ENCODE data around the gene HP1BP3. TPM values are rescaled to one million over a fixed set of nuclear protein-coding genes. Genes with fewer than 3 reads are reported as not detected.

The HP1BP3 gene
- total RNA-seq, 3 donors from 2014 or later = 224 to 317 (median 281) TPM

GRCh38 chr1:20829946-20830345 is 42.8 kb upstream of the HP1BP3 start:
- no peaks in the 10 kb centered on the region for H3K9me3 ChIP-seq
- TF ChIP-seq POLR2AphosphoS5 (IDR thresholded peaks at IDR 0.05) (no peak), CTCF (IDR thresholded peaks at IDR 0.05) (no peak)
- H3K36me3 ChIP-seq = no peaks in the 10 kb centered on the region
- DNase-seq (ENCODE audit: low spot score in 2 of 2) = no peak
- intact Hi-C loops (cut with DNase I; ENCODE audit: low total_unique reads) = no loop called here
- no peaks in the 10 kb centered on the region for H3K4me1 ChIP-seq
- no peak overlapping the region for H3K27ac ChIP-seq
- H3K27me3 ChIP-seq = no peaks in the 10 kb centered on the region
- no peak overlapping the region for H3K4me3 ChIP-seq

- intact Hi-C loops (cut with DNase I; ENCODE audit: low total_unique reads) = no loop called here
Measured at GRCh38 chr1:20829531-20829930, 42.4 kb upstream of the HP1BP3 start.

DNA sequence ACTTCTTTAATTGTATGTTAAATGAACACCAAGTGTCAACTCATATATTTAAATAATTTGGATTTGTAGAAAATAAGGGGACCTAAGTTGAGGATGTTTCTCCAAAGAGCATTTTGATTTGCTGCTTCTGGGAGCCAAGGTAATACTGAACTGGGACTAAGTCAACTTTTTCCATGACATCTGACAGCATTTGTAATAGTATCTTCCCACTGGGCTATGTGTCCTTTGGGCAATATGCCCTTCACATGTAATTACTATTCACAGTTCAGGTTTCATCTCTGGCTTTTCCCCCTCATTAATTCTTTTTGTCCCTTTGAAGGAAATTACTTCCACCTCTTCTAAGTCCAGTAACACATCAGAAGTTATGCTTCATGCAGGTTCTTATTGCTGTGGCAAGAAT is 36.7 kb upstream of the HP1BP3 start:
- no peaks in the 10 kb centered on the region for H3K36me3 ChIP-seq
- DNase-seq (ENCODE audit: low spot score in 2 of 2) = no peak
- H3K27me3 ChIP-seq = no peaks in the 10 kb centered on the region
- TF ChIP-seq POLR2AphosphoS5 (IDR thresholded peaks at IDR 0.05) (no peak), POLR2A (IDR thresholded peaks at IDR 0.05) (no peak), CTCF (IDR thresholded peaks at IDR 0.05) (no peak)
- no peak overlapping the region for H3K4me3 ChIP-seq
- H3K9me3 ChIP-seq = no peaks in the 10 kb centered on the region
- intact Hi-C loops (cut with DNase I; ENCODE audit: low total_unique reads) = no loop called here
- no peak overlapping the region for H3K27ac ChIP-seq
- no peaks in the 10 kb centered on the region for H3K4me1 ChIP-seq

More at GRCh38 chr1:20829531-20829930, 42.4 kb upstream of the HP1BP3 start:
- Histone ChIP-seq H3K36me3 (no peaks in the 10 kb centered on the region), H3K4me3 (no peak overlapping the region), H3K9me3 (no peaks in the 10 kb centered on the region), H3K27ac (no peak overlapping the region), H3K27me3 (no peaks in the 10 kb centered on the region), H3K4me1 (no peaks in the 10 kb centered on the region)
- TF ChIP-seq POLR2A (IDR thresholded peaks at IDR 0.05) (no peak), CTCF (IDR thresholded peaks at IDR 0.05) (no peak), POLR2AphosphoS5 (IDR thresholded peaks at IDR 0.05) (no peak)
- no peak for DNase-seq (ENCODE audit: low spot score in 2 of 2)

DNA sequence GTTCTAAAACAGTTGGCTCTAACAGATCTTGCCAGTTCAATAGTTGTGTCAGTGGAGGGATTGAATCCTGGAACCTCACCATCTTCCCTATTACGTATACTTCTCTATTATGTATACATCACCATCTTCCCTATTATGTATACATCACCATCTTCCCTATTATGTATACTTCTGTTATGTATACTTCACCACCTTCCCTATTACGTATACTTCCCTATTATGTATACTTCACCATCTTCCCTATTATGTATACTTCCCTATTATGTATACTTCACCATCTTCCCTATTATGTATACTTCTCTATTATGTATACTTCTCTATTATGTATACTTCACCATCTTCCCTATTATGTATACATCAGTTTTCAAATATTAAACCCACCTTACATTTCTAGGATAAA is 34.4 kb upstream of the HP1BP3 start:
- no peaks in the 10 kb centered on the region for H3K4me1 ChIP-seq
- H3K36me3 ChIP-seq = no peaks in the 10 kb centered on the region
- H3K9me3 ChIP-seq = no peaks in the 10 kb centered on the region
- TF ChIP-seq CTCF (IDR thresholded peaks at IDR 0.05) (no peak), POLR2A (IDR thresholded peaks at IDR 0.05) (no peak), POLR2AphosphoS5 (IDR thresholded peaks at IDR 0.05) (no peak)
- H3K4me3 ChIP-seq = no peak overlapping the region
- no peak overlapping the region for H3K27ac ChIP-seq
- no peaks in the 10 kb centered on the region for H3K27me3 ChIP-seq
- DNase-seq (ENCODE audit: low spot score in 2 of 2) = no peak
- intact Hi-C loops (cut with DNase I; ENCODE audit: low total_unique reads) = no loop called here

- Histone ChIP-seq H3K4me1 (no peaks in the 10 kb centered on the region), H3K4me3 (no peak overlapping the region), H3K27me3 (no peaks in the 10 kb centered on the region), H3K27ac (no peak overlapping the region), H3K36me3 (no peaks in the 10 kb centered on the region), H3K9me3 (no peaks in the 10 kb centered on the region)
- TF ChIP-seq POLR2AphosphoS5 (IDR thresholded peaks at IDR 0.05) (no peak), POLR2A (IDR thresholded peaks at IDR 0.05) (no peak)
- intact Hi-C loops (cut with DNase I; ENCODE audit: low total_unique reads) = no loop called here
- DNase-seq (ENCODE audit: low spot score in 2 of 2) = no peak
Measured at GRCh38 chr1:20819818-20820217, 32.7 kb upstream of the HP1BP3 start.

DNA sequence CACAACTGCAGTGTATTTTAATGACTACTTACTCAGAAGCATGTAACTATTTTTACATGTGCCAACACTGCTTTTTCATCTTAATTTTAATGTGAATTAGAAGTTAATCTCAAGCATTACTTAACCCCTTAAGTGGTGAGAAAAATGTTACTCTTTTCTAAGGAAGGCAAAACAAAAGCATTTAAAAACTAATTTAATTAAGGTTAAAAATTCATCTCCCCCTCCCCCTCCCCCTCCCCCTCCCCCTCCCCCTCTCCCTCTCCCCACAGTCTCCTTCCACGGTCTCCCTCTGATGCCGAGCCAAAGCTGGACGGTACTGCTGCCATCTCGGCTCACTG is 27.4 kb upstream of the HP1BP3 start:
- no peaks in the 10 kb centered on the region for H3K9me3 ChIP-seq
- TF ChIP-seq POLR2A (IDR thresholded peaks at IDR 0.05) = no peak
- TF ChIP-seq CTCF (IDR thresholded peaks at IDR 0.05) = no peak
- TF ChIP-seq POLR2AphosphoS5 (IDR thresholded peaks at IDR 0.05) = no peak
- no peaks in the 10 kb centered on the region for H3K27me3 ChIP-seq
- DNase-seq (ENCODE audit: low spot score in 2 of 2) = no peak
- intact Hi-C loops (cut with DNase I; ENCODE audit: low total_unique reads) = no loop called here
- H3K27ac ChIP-seq = no peak overlapping the region
- H3K36me3 ChIP-seq = peaks cover 7% of the 10 kb centered on the region
- H3K4me3 ChIP-seq = no peak overlapping the region
- H3K4me1 ChIP-seq = no peaks in the 10 kb centered on the region

Measured in breast epithelium (tissue), 4 donors.